HepG2 (cell line): Measurements from ENCODE around the gene PKD1L1. TPM values are rescaled to one million over a fixed set of nuclear protein-coding genes. Genes with fewer than 3 reads are reported as not detected.

Experiments used
- ATAC-seq: fragments of 200-7000 bp; cut with Tn5 transposase; 3 replicates; pipeline ENCODE4 v1.9.1; 2020; ENCODE audit warnings: mild to moderate bottlenecking, moderate library complexity
- BruUV-seq: library from RNA; stranded (reverse); fragments of 400-500 nt; replicated peaks from 2 replicates; lab custom pipeline; 2021; lab: Mats Ljungman, UMichigan
- CTCF ChIA-PET: fragments of 300-600 bp; formaldehyde crosslinking; extraction: SDS; loops from one replicate; lab custom pipeline; 2021; ENCODE audit warnings: low total read pairs, inconsistent platforms, low intra/inter-chr PET ratio; lab: Yijun Ruan, JAX
- POLR2A ChIA-PET: fragments of 350-600 bp; sonication (Branson Sonifier 250); formaldehyde crosslinking; loops from one replicate; lab custom pipeline; 2020; ENCODE audit warnings: antibody characterized with exemption, inconsistent platforms; lab: Yijun Ruan, JAX
- DNase-seq: peaks from one replicate; pipeline ENCODE4 v3.0.0-alpha.2; 2015; ENCODE audit warnings: low spot score
- FAIRE-seq: peaks from 3 replicates; lab custom pipeline; 2011; peaks lifted over from hg19 to GRCh38; lab: Jason Lieb, UNC
- H2AFZ ChIP-seq: one replicate; pipeline ENCODE4 v1.6.1; 2011; ENCODE audit warnings: low read length, inconsistent platforms
- H3K27ac ChIP-seq: fragments of 300-600 bp; 3 replicates; pipeline ENCODE4 v1.8.0; 2011; ENCODE audit warnings: mixed run types, mild to moderate bottlenecking, mixed read lengths, low read length, inconsistent platforms; ENCODE audit not compliant: insufficient read depth; ENCODE audit errors: extremely low read length
- H3K27me3 ChIP-seq, 2 experiments: fragments of 200-600 bp in 1 of 2; 2 replicates in 1 of 2; 3 replicates in 1 of 2; pipeline versions ENCODE4 v1.6.0 to v1.8.0; 2011; ENCODE audit warnings: low read length in 2 of 2, mild to moderate bottlenecking in 2 of 2, moderate library complexity in 2 of 2, inconsistent platforms in 1 of 2; ENCODE audit not compliant: insufficient read depth in 2 of 2, control insufficient read depth in 1 of 2
- H3K36me3 ChIP-seq, 2 experiments: fragments of 200-600 bp in 1 of 2; replicated peaks in 1 of 2; 2 replicates in 1 of 2; 3 replicates in 1 of 2; pipeline versions ENCODE4 v1.5.1 to v1.8.0; 2011; ENCODE audit warnings: low read length in 2 of 2, inconsistent platforms in 1 of 2; ENCODE audit not compliant: insufficient read depth in 2 of 2, control insufficient read depth in 1 of 2
- H3K4me1 ChIP-seq: 2 replicates; pipeline ENCODE4 v1.5.1; 2012; ENCODE audit warnings: low read length, inconsistent platforms; ENCODE audit not compliant: insufficient read depth
- H3K4me2 ChIP-seq: 2 replicates; pipeline ENCODE4 v1.6.0; 2011; ENCODE audit warnings: low read depth, low read length, inconsistent platforms
- H3K4me3 ChIP-seq, 3 experiments: fragments of 200-600 bp in 1 of 3; sonication (generic), shearing (Covaris generic) in 1 of 3; replicated peaks in 1 of 3; 2 replicates each; pipeline ENCODE4 v1.5.1; 2011 to 2016; ENCODE audit warnings: low read length in 3 of 3, inconsistent platforms in 2 of 3, low read depth in 2 of 3, mild to moderate bottlenecking in 2 of 3, control low read depth in 1 of 3, mixed read lengths in 1 of 3; ENCODE audit not compliant: insufficient read depth in 1 of 3
- H3K79me2 ChIP-seq: one replicate; pipeline ENCODE4 v1.6.1; 2011; ENCODE audit warnings: low read length, inconsistent platforms; ENCODE audit not compliant: insufficient read depth
- H3K9ac ChIP-seq: 2 replicates; pipeline ENCODE4 v1.6.0; 2011; ENCODE audit warnings: mild to moderate bottlenecking, low read depth, low read length, inconsistent platforms; ENCODE audit not compliant: insufficient read depth
- H3K9me3 ChIP-seq: 2 replicates; pipeline ENCODE4 v1.5.1; 2012; ENCODE audit warnings: mild to moderate bottlenecking, low read length
- H4K20me1 ChIP-seq: 2 replicates; pipeline ENCODE4 v1.6.0; 2011; ENCODE audit warnings: inconsistent platforms, mild to moderate bottlenecking, low read length, moderate library complexity; ENCODE audit not compliant: insufficient read depth
- HOXA7 ChIP-seq: sonication (generic); formaldehyde crosslinking; IDR thresholded peaks from 2 replicates; pipeline ENCODE4 v1.8.1; 2022; ENCODE audit warnings: mild to moderate bottlenecking, missing genetic modification reagents, moderate library complexity
- KLF12 ChIP-seq: sonication (generic); formaldehyde crosslinking; IDR thresholded peaks from 2 replicates; pipeline ENCODE4 v1.4.0; 2020; ENCODE audit warnings: missing genetic modification reagents, borderline replicate concordance
- SRSF1 ChIP-seq: fragments of 200-400 bp; formaldehyde crosslinking; optimal IDR thresholded peaks from 2 replicates; pipeline ENCODE3; 2017; ENCODE audit warnings: mild to moderate bottlenecking, low read depth, low read length, moderate library complexity
- TCF7L2 ChIP-seq: IDR thresholded peaks from 2 replicates; pipeline ENCODE4 v1.6.1; 2011; ENCODE audit warnings: mild to moderate bottlenecking, low read depth, low read length, moderate library complexity
- XRCC5 ChIP-seq: fragments of 200-400 bp; formaldehyde crosslinking; optimal IDR thresholded peaks from 2 replicates; pipeline ENCODE3; 2017; ENCODE audit warnings: mild to moderate bottlenecking, low read length
- ZBTB20 ChIP-seq: sonication (generic); formaldehyde crosslinking; IDR thresholded peaks from 2 replicates; pipeline ENCODE4 v1.8.1; 2023; ENCODE audit warnings: missing genetic modification reagents, low read depth, mild to moderate bottlenecking, borderline replicate concordance
- ZBTB38 ChIP-seq: sonication (generic); formaldehyde crosslinking; IDR thresholded peaks from 2 replicates; pipeline ENCODE4 v1.5.1; 2020; ENCODE audit warnings: mild to moderate bottlenecking, missing genetic modification reagents
- ZNF160 ChIP-seq: sonication (generic); formaldehyde crosslinking; IDR thresholded peaks from 2 replicates; pipeline ENCODE4 v1.8.0; 2022; ENCODE audit warnings: mild to moderate bottlenecking, inconsistent platforms, missing genetic modification reagents
- ZNF225 ChIP-seq: sonication (generic); formaldehyde crosslinking; IDR thresholded peaks from 2 replicates; pipeline ENCODE4 v1.4.0; 2020; ENCODE audit warnings: mild to moderate bottlenecking, missing genetic modification reagents
- ZNF24 ChIP-seq: fragments of 450-650 bp; IDR thresholded peaks from 2 replicates; pipeline ENCODE4 v1.6.1; 2017; ENCODE audit warnings: antibody characterized with exemption, mild to moderate bottlenecking
- ZNF34 ChIP-seq: sonication (generic); formaldehyde crosslinking; IDR thresholded peaks from 2 replicates; pipeline ENCODE4 v1.4.0; 2020; ENCODE audit warnings: mild to moderate bottlenecking, missing genetic modification reagents, borderline replicate concordance
- ZNF530 ChIP-seq: sonication (generic); formaldehyde crosslinking; IDR thresholded peaks from 2 replicates; pipeline ENCODE4 v1.5.0; 2020; ENCODE audit warnings: low read depth, mild to moderate bottlenecking, missing genetic modification reagents
- ZNF543 ChIP-seq: sonication (generic); formaldehyde crosslinking; IDR thresholded peaks from 2 replicates; pipeline ENCODE4 v1.4.0; 2020; ENCODE audit warnings: mild to moderate bottlenecking, missing genetic modification reagents
- WGBS: methylation state at CpG from one replicate; pipeline ENCODE4 v1.1.6; 2017; ENCODE audit warnings: low lambda C conversion rate; 5-methylcytosine and 5-hydroxymethylcytosine counted together
- in situ Hi-C: cut with HindIII; loops from 2 replicates; pipeline ENCODE4 v1.10.0; 2017; ENCODE audit warnings: low pct_unique_long_range_greater_than_20kb; ENCODE audit not compliant: extremely low pct_ligation_motif_present
- intact Hi-C: fragments of 100-400 bp; cut with micrococcal nuclease; formaldehyde crosslinking; loops from one replicate; pipeline ENCODE4 v1.10.0; 2022; ENCODE audit not compliant: unreplicated experiment
- polyA plus RNA-seq, 8 experiments: library from polyadenylated mRNA; depleted of rRNA in 3 of 8; stranded (reverse) in 7 of 8; unstranded in 1 of 8; fragments of >200 nt; fragmentation: Illumina TruSeq in 4 of 8; extraction: Trizol in 4 of 8; gene quantifications; 2 replicates each; pipeline versions ENCODE4 v1.2.1 to v1.2.3, GENCODE V29; 2011 to 2016; ENCODE audit warnings: low read depth in 4 of 8, missing spikeins in 1 of 8, mixed read lengths in 1 of 8; ENCODE audit not compliant: insufficient read depth in 1 of 8
- total RNA-seq, 5 experiments: library from RNA; depleted of rRNA; stranded (reverse); fragments of >200 nt; fragmentation: Illumina TruSeq; extraction: Trizol; gene quantifications; 2 replicates each; pipeline ENCODE4 v1.2.3, GENCODE V29; 2016; ENCODE audit warnings: low read depth in 1 of 5
- TF ChIP-seq, protein P1 (sequence below): sonication (generic); formaldehyde crosslinking; IDR thresholded peaks from 2 replicates; pipeline ENCODE4 v1.8.0; 2022; ENCODE audit warnings: missing genetic modification reagents, mild to moderate bottlenecking, inconsistent platforms, borderline replicate concordance
- TF ChIP-seq, protein P2 (sequence below): sonication (generic); formaldehyde crosslinking; IDR thresholded peaks from 2 replicates; pipeline ENCODE4 v1.4.0; 2020; ENCODE audit warnings: mild to moderate bottlenecking, missing genetic modification reagents, borderline replicate concordance
- TF ChIP-seq, protein P3 (sequence below): sonication (generic); formaldehyde crosslinking; IDR thresholded peaks from 2 replicates; pipeline ENCODE4 v1.4.0; 2020; ENCODE audit warnings: missing genetic modification reagents
- TF ChIP-seq, protein P4 (sequence below): sonication (generic); formaldehyde crosslinking; IDR thresholded peaks from 2 replicates; pipeline ENCODE4 v1.5.0; 2020; ENCODE audit warnings: mild to moderate bottlenecking, missing genetic modification reagents

PKD1L1 gene
- total and polyA plus RNA-seq, 2 of the 13 experiments (the other 11 are each of a cell fraction or from before 2014, with no cell fraction given): 0.01 TPM; not detected in 1

DNA sequence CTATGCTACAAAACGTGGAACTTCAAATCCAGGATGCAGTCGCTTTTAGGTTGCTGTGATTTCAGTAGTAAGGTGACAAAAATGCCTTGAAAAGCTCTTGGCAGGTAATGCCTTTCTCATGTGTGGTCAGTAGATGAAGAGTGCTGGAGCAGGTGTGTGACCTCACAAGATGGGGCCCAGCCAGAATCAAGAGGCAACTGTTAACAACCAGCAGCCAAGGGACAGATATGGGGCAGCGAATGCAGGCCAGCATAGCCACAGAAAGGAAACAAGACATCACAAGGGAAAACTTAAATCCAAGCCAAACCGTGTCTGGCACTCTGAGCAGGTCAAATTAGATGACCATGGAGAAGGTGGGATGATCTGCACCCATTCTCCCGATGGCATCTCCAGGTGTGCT is 18.9 kb upstream of the PKD1L1 start:
- no peak for DNase-seq
- Histone ChIP-seq H3K27ac (no peak overlapping the region), H3K36me3 (peaks cover 25 to 70% of the 10 kb centered on the region in 2 experiments), H3K4me2 (no peak overlapping the region), H3K4me1 (no peaks in the 10 kb centered on the region), H3K4me3 (no peak overlapping the region), H4K20me1 (no peaks in the 10 kb centered on the region), H3K9me3 (no peaks in the 10 kb centered on the region), H3K9ac (no peak overlapping the region), H3K27me3 (no peaks in the 10 kb centered on the region), H2AFZ (no peak overlapping the region), H3K79me2 (no peaks in the 10 kb centered on the region)
- intact Hi-C loops (no loop called here), in situ Hi-C loops (no loop called here)
- CTCF ChIA-PET: no interaction called here
- 98% methylated on average over 5 of the region's 5 CpGs for WGBS
- BruUV-seq: no TSS peak
- no peak for ATAC-seq
- TF ChIP-seq, protein P1, sequence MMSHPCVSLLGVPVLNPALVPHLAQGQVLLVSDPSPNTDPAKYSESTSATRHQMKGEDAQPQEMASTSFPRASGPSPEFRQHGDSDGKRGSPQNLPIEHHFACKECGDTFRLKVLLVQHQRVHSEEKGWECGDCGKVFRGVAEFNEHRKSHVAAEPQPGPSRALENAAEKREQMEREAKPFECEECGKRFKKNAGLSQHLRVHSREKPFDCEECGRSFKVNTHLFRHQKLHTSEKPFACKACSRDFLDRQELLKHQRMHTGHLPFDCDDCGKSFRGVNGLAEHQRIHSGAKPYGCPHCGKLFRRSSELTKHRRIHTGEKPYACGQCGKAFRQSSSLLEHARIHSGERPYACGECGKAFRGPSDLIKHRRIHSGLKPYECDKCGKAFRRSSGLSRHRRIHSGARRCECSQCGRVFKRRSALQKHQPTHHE (CRISPR knock-in tag): no peak
- TF ChIP-seq ZBTB38: no peak
- TF ChIP-seq, protein P2, sequence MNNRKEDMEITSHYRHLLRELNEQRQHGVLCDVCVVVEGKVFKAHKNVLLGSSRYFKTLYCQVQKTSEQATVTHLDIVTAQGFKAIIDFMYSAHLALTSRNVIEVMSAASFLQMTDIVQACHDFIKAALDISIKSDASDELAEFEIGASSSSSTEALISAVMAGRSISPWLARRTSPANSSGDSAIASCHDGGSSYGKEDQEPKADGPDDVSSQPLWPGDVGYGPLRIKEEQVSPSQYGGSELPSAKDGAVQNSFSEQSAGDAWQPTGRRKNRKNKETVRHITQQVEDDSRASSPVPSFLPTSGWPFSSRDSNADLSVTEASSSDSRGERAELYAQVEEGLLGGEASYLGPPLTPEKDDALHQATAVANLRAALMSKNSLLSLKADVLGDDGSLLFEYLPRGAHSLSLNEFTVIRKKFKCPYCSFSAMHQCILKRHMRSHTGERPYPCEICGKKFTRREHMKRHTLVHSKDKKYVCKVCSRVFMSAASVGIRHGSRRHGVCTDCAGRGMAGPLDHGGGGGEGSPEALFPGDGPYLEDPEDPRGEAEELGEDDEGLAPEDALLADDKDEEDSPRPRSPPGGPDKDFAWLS (CRISPR knock-in tag): no peak
- TF ChIP-seq ZNF160 (CRISPR knock-in tag): no peak
- TF ChIP-seq XRCC5: no peak
- no peak for TF ChIP-seq KLF12 (CRISPR knock-in tag)
- no peak for TF ChIP-seq HOXA7 (CRISPR knock-in tag)
- no peak for TF ChIP-seq TCF7L2
- TF ChIP-seq SRSF1: no peak
- no peak for TF ChIP-seq ZNF24
- TF ChIP-seq, protein P3, sequence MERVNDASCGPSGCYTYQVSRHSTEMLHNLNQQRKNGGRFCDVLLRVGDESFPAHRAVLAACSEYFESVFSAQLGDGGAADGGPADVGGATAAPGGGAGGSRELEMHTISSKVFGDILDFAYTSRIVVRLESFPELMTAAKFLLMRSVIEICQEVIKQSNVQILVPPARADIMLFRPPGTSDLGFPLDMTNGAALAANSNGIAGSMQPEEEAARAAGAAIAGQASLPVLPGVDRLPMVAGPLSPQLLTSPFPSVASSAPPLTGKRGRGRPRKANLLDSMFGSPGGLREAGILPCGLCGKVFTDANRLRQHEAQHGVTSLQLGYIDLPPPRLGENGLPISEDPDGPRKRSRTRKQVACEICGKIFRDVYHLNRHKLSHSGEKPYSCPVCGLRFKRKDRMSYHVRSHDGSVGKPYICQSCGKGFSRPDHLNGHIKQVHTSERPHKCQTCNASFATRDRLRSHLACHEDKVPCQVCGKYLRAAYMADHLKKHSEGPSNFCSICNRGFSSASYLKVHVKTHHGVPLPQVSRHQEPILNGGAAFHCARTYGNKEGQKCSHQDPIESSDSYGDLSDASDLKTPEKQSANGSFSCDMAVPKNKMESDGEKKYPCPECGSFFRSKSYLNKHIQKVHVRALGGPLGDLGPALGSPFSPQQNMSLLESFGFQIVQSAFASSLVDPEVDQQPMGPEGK (CRISPR knock-in tag): no peak
- TF ChIP-seq, protein P4, sequence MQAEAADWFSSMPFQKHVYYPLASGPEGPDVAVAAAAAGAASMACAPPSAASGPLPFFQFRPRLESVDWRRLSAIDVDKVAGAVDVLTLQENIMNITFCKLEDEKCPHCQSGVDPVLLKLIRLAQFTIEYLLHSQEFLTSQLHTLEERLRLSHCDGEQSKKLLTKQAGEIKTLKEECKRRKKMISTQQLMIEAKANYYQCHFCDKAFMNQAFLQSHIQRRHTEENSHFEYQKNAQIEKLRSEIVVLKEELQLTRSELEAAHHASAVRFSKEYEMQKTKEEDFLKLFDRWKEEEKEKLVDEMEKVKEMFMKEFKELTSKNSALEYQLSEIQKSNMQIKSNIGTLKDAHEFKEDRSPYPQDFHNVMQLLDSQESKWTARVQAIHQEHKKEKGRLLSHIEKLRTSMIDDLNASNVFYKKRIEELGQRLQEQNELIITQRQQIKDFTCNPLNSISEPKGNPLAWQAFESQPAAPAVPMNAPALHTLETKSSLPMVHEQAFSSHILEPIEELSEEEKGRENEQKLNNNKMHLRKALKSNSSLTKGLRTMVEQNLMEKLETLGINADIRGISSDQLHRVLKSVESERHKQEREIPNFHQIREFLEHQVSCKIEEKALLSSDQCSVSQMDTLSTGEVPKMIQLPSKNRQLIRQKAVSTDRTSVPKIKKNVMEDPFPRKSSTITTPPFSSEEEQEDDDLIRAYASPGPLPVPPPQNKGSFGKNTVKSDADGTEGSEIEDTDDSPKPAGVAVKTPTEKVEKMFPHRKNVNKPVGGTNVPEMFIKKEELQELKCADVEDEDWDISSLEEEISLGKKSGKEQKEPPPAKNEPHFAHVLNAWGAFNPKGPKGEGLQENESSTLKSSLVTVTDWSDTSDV (CRISPR knock-in tag): no peak
- TF ChIP-seq ZNF530 (CRISPR knock-in tag): no peak
- TF ChIP-seq ZBTB20 (CRISPR knock-in tag): no peak
- no peak for TF ChIP-seq ZNF543 (CRISPR knock-in tag)
- no peak for TF ChIP-seq ZNF34 (CRISPR knock-in tag)
- no peak for TF ChIP-seq ZNF225 (CRISPR knock-in tag)
- POLR2A ChIA-PET: no interaction called here
- no peak for FAIRE-seq
